ENCODE data around the gene ZNF440.
"Not testable (repeated sequence)": the region's sequence is repeated elsewhere in the genome, so short reads cannot be mapped to it uniquely, and the experiment has no call there.

Gene ZNF440

DNA sequence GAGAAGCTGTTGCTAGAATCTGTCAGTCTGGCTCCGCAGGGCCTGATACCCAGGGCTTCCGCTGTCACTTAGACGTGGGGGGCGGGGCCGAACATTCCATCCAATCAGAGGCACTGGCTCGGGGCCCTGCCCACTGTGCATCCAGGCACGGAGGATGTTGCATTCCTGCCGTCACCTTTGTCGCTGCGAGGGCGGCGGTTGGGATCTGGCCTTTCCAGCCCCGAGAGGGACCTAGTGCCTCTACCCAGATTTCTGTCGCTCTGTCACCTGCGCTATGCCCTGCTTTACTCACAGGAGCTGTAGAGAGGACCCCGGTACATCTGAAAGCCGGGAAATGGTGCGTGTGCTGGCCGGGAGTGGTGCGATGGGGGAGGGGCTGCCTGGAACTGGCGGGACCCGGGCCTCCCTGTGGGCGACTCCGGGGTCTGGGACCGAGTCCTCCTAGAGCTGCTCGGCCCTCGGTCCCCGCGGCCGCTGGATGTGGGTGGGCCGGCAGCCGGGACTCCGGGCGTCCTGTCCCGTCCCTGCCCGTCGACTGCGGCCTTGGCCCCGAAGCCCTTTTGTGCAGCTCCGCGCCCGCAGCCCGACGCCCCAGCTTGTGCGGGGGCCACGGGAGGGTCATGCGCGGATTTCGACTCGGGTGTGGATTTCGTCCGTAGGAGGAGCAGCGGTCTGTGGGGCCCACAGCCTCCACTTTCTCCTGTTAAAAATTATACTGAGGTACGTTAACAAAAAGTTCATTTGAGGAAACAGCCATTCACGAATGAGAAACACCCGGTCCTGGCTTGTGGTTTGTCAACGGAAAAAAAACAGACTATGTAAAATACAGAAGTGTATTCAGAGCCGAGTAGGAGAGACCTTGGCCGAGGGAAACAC is 34.8 kb downstream of the ZNF440 start, which contains the start of gene ZNF439:
TSS of gene ZNF439 (plus strand) at position 133 of the 876 bp plus-strand sequence. CDS start at position 275, 142 bp downstream.
- H3K27ac Mint-ChIP-seq, result peak within 1 kb of the TSS; percentile 58
- H3K4me3 Mint-ChIP-seq, result peak within 1 kb of the TSS; percentile 71
- peaks cover 28% of the 10 kb centered on the region for H3K36me3 Mint-ChIP-seq (ENCODE audit: low read depth)
- peaks cover 15% of the 10 kb centered on the region for H3K4me1 Mint-ChIP-seq (ENCODE audit: low read depth)
- no peaks in the 10 kb centered on the region for H3K27me3 Mint-ChIP-seq
- H3K9me3 Mint-ChIP-seq, result peaks cover 37% of the 10 kb centered on the region
- intact Hi-C loops (cut with micrococcal nuclease), result loop anchor here (1.0 kb wide), 1 partner anchor 35 kb away; the partner anchor contains the start of gene ZNF440

DNA sequence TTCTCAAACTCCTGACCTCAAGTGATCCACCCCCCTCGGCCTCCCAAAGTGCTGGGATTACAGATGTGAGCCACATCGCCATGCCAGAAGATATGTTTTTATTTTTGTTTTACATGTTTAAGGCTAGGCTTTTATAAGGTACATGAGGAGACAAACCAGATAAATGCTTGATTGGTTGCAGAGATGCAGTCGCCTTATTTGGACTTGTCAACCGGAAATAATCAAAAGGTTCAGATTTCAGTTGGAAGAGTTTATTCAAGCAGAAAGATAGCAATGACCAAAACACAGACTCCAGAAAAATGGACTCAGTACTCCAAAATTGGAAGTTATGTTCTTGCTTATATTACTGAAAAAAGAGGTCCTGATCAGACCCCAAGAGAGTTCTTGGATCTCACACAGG is 36.2 kb downstream of the ZNF440 start:
- not testable (repeated sequence) for H3K4me3 Mint-ChIP-seq
- peaks cover 34% of the 10 kb centered on the region for H3K36me3 Mint-ChIP-seq (ENCODE audit: low read depth)

DNA sequence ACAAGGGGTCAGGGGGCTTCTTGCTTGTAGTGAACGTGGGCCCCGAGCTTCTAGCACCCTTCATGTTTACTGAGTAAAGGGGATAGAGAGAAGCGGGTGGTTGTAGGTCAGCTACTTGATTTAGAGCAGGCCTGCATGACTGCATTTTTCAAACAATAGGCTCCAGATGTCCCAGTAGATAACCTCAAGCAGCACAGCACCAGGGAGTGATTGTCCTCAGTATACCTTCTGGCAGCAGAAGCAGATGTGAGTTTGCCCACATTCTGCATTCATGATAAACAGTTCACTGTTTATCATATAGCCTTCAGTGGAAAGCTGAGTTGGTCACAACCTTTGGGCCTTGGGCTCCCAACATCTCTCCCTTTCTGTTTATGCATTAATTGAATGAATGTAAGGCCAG is 39.3 kb downstream of the ZNF440 start:
- no peak overlapping the region for H3K27ac Mint-ChIP-seq
- peaks cover 11% of the 10 kb centered on the region for H3K4me1 Mint-ChIP-seq (ENCODE audit: low read depth)
- intact Hi-C loops (cut with micrococcal nuclease), result no loop called here
- no peaks in the 10 kb centered on the region for H3K27me3 Mint-ChIP-seq
- no peak overlapping the region for H3K4me3 Mint-ChIP-seq
- H3K9me3 Mint-ChIP-seq, result peaks cover 67% of the 10 kb centered on the region
- H3K36me3 Mint-ChIP-seq (ENCODE audit: low read depth), result peaks cover 51% of the 10 kb centered on the region

More for the DNA sequence above, 36.2 kb downstream of the ZNF440 start:
- H3K4me1 Mint-ChIP-seq (ENCODE audit: low read depth), result peaks cover 15% of the 10 kb centered on the region
- H3K27me3 Mint-ChIP-seq; H3K27ac Mint-ChIP-seq; intact Hi-C loops (cut with micrococcal nuclease): not testable (repeated sequence)
- peaks cover 37% of the 10 kb centered on the region for H3K9me3 Mint-ChIP-seq

DNA sequence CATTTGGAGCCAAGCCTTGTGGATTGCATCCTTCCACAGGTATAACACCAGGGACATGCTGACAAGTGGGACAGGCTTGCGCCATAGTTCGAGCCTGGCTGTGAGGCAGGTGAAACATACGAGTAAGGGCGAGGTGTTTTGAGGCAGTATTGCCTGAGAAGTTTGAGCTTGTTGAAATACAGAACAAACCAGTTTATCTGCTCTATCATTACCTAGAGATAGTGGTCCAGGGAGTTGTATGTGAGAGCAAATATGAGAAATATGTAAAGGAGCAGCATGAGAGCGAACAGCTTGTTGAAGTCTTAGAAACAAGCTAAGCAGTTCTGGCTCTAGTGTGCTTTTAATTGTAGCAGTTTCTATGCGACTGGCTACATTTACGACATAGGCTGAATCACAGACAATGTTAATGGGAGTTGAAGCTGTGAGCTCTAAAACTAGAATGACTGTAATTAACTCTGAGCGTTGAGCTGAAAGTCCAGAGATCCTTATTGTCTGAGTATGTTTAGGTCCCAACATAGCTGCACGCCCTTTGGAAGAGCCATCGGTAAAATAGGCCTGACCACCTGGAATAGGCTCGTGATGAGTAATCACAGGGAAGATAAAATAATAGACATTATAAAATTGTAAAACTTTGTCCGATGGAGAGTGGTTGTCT is 42.6 kb downstream of the ZNF440 start:
- Mint-ChIP-seq H3K9me3 (peaks cover 91% of the 10 kb centered on the region), H3K27me3 (no peaks in the 10 kb centered on the region), H3K4me3 (no peak overlapping the region), H3K27ac (no peak overlapping the region), H3K4me1 (ENCODE audit: low read depth) (no peaks in the 10 kb centered on the region), H3K36me3 (ENCODE audit: low read depth) (peaks cover 32% of the 10 kb centered on the region)
- intact Hi-C loops (cut with micrococcal nuclease), result no loop called here

DNA sequence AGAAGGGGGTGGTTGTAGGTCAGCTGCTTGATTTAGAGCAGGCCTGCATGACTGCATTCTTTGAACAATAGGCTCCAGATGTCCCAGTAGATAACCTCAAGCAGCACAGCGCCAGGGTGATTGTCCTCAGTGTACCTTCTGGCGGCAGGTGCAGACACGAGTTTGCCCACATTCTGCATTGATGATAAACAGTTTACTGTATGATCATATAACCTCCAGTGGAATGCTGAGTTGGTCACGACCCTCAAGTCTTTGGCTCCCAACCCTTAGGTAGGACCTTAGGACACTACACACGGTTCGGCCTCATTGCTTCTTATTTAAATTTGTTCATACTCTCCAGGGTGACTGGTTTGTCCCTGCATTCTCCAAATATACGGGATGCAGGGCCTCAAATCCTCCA is 46.6 kb downstream of the ZNF440 start:
- peaks cover 100% of the 10 kb centered on the region for H3K9me3 Mint-ChIP-seq
- H3K4me3 Mint-ChIP-seq, result no peak overlapping the region
- no peak overlapping the region for H3K27ac Mint-ChIP-seq
- H3K27me3 Mint-ChIP-seq, result no peaks in the 10 kb centered on the region
- H3K4me1 Mint-ChIP-seq (ENCODE audit: low read depth), result no peaks in the 10 kb centered on the region
- H3K36me3 Mint-ChIP-seq (ENCODE audit: low read depth), result peaks cover 45% of the 10 kb centered on the region
- intact Hi-C loops (cut with micrococcal nuclease), result no loop called here

DNA sequence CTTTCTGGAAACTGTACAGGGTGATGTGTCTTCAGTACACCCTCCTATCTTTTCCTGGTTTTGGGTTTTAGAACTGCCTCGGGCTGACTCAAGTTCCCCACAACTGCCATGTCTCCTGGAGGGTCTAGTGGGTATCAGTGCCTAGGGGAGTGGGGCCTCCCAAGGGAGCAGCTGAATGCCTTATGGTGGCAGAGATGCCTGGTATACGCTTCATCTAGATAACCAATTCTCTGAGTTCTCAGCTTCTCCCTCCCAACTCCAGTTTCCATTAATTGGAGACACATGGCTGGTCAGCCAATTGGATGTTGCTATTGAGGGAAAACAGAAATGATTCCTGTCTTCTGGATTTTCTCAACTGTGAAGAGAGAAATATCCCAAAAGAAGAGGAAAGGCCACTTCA is 47.2 kb downstream of the ZNF440 start:
- intact Hi-C loops (cut with micrococcal nuclease), result no loop called here
- Mint-ChIP-seq H3K27ac (no peak overlapping the region), H3K4me3 (no peak overlapping the region), H3K36me3 (ENCODE audit: low read depth) (peaks cover 45% of the 10 kb centered on the region), H3K4me1 (ENCODE audit: low read depth) (no peaks in the 10 kb centered on the region), H3K9me3 (peaks cover 100% of the 10 kb centered on the region), H3K27me3 (no peaks in the 10 kb centered on the region)

DNA sequence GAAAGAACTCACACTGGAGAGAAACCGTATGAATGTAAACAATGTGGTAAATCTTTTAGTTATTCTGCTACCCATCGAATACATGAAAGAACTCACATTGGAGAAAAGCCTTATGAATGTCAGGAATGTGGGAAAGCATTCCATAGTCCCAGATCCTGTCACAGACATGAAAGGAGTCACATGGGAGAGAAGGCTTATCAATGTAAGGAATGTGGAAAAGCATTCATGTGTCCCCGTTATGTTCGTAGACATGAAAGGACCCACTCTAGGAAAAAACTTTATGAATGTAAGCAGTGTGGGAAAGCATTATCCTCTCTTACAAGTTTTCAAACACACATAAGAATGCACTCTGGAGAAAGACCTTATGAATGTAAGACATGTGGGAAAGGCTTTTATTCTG is 53.7 kb downstream of the ZNF440 start:
- intact Hi-C loops (cut with micrococcal nuclease); H3K4me1 Mint-ChIP-seq (ENCODE audit: low read depth); H3K27me3 Mint-ChIP-seq; H3K4me3 Mint-ChIP-seq; H3K27ac Mint-ChIP-seq: not testable (repeated sequence)
- Mint-ChIP-seq H3K9me3 (peaks cover 98% of the 10 kb centered on the region), H3K36me3 (ENCODE audit: low read depth) (peaks cover 56% of the 10 kb centered on the region)

DNA sequence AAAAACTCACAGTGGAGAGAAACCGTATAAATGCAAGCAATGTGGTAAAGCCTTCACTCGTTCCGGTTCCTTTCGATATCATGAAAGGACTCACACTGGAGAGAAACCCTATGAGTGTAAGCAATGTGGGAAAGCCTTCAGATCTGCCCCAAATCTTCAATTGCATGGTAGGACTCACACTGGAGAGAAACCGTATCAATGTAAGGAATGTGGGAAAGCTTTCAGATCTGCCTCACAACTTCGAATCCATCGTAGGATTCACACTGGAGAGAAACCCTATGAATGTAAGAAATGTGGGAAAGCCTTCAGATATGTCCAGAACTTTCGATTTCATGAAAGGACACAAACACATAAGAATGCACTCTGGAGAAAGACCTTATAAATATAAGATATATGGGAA is 54.1 kb downstream of the ZNF440 start:
- Mint-ChIP-seq H3K27me3 (no peaks in the 10 kb centered on the region), H3K36me3 (ENCODE audit: low read depth) (peaks cover 52% of the 10 kb centered on the region), H3K27ac (no peak overlapping the region), H3K4me1 (ENCODE audit: low read depth) (no peaks in the 10 kb centered on the region), H3K9me3 (peaks cover 94% of the 10 kb centered on the region), H3K4me3 (no peak overlapping the region)
- intact Hi-C loops (cut with micrococcal nuclease), result no loop called here

DNA sequence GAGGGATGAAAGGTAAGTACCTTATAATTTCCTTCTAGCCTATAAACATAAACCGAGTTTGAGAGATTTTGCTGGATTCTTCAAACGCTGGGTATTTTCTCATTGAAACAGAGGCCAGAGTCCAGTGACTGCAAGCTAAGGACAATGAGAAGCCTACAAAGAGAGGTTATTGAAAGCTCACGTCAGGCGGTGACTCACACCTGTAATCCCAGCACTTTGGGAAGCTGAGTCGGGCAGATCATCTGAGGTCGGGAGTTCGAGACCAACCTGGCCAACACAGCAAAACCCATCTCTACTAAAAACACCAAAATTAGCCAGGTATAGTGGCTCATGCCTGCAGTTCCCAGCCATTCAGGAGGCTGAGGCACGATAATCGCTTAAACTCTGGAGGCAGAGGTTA is 58.6 kb downstream of the ZNF440 start:
- H3K36me3 Mint-ChIP-seq (ENCODE audit: low read depth), result peaks cover 16% of the 10 kb centered on the region
- peaks cover 50% of the 10 kb centered on the region for H3K9me3 Mint-ChIP-seq
- no peaks in the 10 kb centered on the region for H3K27me3 Mint-ChIP-seq
- H3K27ac Mint-ChIP-seq, result no peak overlapping the region
- no peaks in the 10 kb centered on the region for H3K4me1 Mint-ChIP-seq (ENCODE audit: low read depth)
- intact Hi-C loops (cut with micrococcal nuclease), result no loop called here
- H3K4me3 Mint-ChIP-seq, result no peak overlapping the region

DNA sequence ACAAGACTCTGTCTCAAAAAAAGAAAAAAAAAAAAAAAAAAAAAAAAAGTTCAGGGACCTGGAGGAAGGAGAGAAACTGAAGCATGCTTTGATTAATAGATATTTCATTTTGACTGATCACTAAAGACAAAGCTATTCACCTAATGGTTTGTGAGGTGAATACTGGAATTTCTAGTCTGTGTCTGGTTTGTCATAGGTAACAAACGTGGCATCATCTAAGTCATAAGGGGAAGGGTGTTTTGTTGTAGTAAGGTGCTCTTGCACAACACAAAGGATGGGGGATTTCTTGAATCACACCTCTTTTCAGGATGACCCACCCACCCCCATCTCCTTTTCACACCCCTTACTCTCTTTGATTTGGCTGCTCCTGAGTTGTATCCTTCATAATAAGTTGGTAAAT is 59.7 kb downstream of the ZNF440 start:
- H3K36me3 Mint-ChIP-seq (ENCODE audit: low read depth), result peaks cover 4% of the 10 kb centered on the region
- peaks cover 38% of the 10 kb centered on the region for H3K9me3 Mint-ChIP-seq
- H3K4me3 Mint-ChIP-seq, result no peak overlapping the region
- no peaks in the 10 kb centered on the region for H3K4me1 Mint-ChIP-seq (ENCODE audit: low read depth)
- intact Hi-C loops (cut with micrococcal nuclease), result no loop called here
- no peaks in the 10 kb centered on the region for H3K27me3 Mint-ChIP-seq
- H3K27ac Mint-ChIP-seq, result no peak overlapping the region

DNA sequence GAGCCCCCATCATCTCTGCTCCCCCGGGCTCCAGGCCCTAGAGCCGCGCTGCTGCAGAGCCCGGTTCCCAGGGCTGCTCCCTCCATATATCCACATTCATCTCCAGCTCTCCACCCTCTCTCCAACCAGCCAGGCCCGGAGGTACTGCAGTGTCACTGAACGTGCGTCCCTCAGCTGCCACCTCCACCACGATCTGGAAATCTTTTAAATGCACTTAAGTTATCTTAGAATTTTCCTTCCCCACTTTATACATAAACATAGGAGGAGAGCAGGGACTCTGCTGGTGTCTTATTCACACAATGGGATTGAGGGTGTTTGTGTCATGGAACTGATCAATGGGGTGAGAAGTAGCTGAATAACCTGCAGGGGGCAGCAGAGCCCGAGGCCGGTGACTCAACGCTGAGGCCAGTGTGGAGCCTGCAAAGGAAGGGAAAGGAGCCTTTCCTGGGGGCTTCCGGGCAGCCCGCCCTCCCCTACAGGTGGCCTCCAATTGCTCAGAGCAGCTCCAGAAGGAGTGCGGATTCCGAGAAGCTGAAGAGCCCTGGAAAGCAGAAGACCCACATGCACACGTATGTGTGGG is 65.7 kb downstream of the ZNF440 start:
- peaks cover 13% of the 10 kb centered on the region for H3K9me3 Mint-ChIP-seq
- H3K4me3 Mint-ChIP-seq; H3K27me3 Mint-ChIP-seq; H3K36me3 Mint-ChIP-seq (ENCODE audit: low read depth); H3K27ac Mint-ChIP-seq; H3K4me1 Mint-ChIP-seq (ENCODE audit: low read depth): not testable (repeated sequence)
- intact Hi-C loops (cut with micrococcal nuclease), result loop anchor here (2.0 to 10.0 kb wide), 5 partner anchors 43 to 795 kb away; partner anchors contain the start of genes ZNF20 and ZNF878

DNA sequence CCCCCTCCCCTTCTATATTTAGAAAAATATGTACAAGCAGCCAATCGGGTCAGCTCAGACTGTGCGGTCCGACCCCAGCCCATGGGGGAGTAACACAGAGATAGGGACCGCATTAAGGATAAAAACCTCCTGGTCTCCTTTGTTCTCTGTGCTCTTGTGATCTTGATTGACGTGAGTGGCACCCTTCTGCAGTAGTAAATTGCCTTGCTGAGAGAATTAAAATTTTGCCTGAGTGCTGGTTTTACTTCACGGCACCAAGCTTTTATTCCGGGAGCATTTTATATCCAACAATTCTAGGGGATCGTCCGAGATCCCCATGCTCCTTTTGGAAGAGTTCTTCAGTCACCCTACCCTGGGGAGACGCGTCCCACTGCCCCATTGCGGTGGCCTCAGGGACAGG is 66.5 kb downstream of the ZNF440 start:
- peaks cover 13% of the 10 kb centered on the region for H3K9me3 Mint-ChIP-seq
- H3K4me1 Mint-ChIP-seq (ENCODE audit: low read depth), result no peaks in the 10 kb centered on the region
- intact Hi-C loops (cut with micrococcal nuclease), result loop anchor here (2.0 to 10.0 kb wide), 5 partner anchors 42 to 794 kb away; partner anchors contain the start of genes ZNF20 and ZNF878

DNA sequence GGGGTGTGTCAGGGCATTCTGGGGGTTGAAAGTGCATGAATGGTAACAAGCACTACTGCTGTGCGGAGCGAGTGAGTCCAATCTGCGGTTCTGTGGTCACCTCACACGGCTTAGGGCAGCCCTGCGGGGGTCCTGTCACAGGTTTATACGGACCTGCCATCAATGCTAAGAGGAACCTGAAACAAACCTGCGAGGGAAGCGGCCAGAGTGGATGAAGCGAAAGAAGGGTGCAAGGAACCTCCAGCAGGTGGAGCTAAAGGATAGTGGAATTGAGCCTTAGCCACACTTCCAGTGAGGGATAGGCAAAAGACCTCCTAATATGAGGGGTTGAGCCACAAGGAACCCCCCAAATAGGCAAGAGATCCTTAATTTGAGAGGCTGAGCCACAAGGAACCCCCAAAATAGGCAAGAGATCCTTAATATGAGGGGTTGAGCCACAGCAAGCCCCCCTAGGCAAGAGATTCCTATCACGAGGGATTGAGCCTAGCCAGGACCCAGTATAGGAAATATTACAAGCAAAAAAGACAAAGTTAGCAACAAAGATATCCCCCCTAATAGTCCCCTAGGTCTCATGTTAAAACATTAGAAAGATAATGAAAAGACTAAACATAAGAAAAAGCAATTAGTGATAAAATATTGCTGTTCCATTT is 67.2 kb downstream of the ZNF440 start:
- Mint-ChIP-seq H3K4me3 (no peak overlapping the region), H3K27ac (no peak overlapping the region), H3K36me3 (ENCODE audit: low read depth) (no peaks in the 10 kb centered on the region), H3K4me1 (ENCODE audit: low read depth) (no peaks in the 10 kb centered on the region), H3K9me3 (peaks cover 17% of the 10 kb centered on the region), H3K27me3 (peaks cover 6% of the 10 kb centered on the region)
- intact Hi-C loops (cut with micrococcal nuclease), result loop anchor here (2.0 to 10.0 kb wide), 5 partner anchors 41 to 794 kb away; partner anchors contain the start of genes ZNF20 and ZNF878

More for the DNA sequence above, 66.5 kb downstream of the ZNF440 start:
- H3K4me3 Mint-ChIP-seq, result no peak overlapping the region
- no peaks in the 10 kb centered on the region for H3K36me3 Mint-ChIP-seq (ENCODE audit: low read depth)
- no peak overlapping the region for H3K27ac Mint-ChIP-seq
- peaks cover 6% of the 10 kb centered on the region for H3K27me3 Mint-ChIP-seq

Measured in dendritic cell treated with granulocyte-macrophage colony-stimulating factor and Interleukin-4, amounts not matched to agents 40 ng/mL and 50 ng/mL, for 4 days (primary cell).